ENCODE data around the gene CTBP2. TPM values are rescaled to one million over a fixed set of nuclear protein-coding genes. Genes with fewer than 3 reads are reported as not detected.

CTBP2 gene
- total and polyA plus RNA-seq, 2 of the 13 experiments (the other 11 are each of a cell fraction or from before 2014, with no cell fraction given) = 0.08 TPM; not detected in 1

DNA sequence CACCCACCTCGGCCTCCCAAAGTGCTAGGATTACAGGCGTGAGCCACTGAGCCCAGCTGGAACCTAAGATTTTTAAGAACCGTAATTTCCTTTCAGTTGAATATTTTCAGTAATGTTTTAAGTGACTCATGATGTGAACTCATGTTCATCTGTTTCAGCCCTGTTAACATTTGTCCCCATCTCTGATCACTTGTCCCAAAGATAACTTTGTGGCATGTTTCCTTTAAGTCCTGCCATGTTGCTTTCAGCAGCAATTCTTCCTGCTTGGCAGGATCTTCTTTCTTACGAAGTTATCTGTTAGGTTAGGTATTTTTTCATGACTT, 199.2 kb downstream of the CTBP2 start (continued):
- TF ChIP-seq AHDC1 (CRISPR knock-in tag; IDR thresholded peaks at IDR 0.05; ENCODE audit: borderline replicate concordance) (no peak), ZNF274 (CRISPR knock-in tag; IDR thresholded peaks at IDR 0.05) (no peak), ZNF792 (CRISPR knock-in tag; IDR thresholded peaks at IDR 0.05) (no peak), ZKSCAN8 (CRISPR knock-in tag; IDR thresholded peaks at IDR 0.05; ENCODE audit: borderline replicate concordance) (no peak), ZNF205 (CRISPR knock-in tag; IDR thresholded peaks at IDR 0.05) (no peak), AFF4 (CRISPR knock-in tag; IDR thresholded peaks at IDR 0.05) (no peak)
- TF ChIP-seq, protein P1, sequence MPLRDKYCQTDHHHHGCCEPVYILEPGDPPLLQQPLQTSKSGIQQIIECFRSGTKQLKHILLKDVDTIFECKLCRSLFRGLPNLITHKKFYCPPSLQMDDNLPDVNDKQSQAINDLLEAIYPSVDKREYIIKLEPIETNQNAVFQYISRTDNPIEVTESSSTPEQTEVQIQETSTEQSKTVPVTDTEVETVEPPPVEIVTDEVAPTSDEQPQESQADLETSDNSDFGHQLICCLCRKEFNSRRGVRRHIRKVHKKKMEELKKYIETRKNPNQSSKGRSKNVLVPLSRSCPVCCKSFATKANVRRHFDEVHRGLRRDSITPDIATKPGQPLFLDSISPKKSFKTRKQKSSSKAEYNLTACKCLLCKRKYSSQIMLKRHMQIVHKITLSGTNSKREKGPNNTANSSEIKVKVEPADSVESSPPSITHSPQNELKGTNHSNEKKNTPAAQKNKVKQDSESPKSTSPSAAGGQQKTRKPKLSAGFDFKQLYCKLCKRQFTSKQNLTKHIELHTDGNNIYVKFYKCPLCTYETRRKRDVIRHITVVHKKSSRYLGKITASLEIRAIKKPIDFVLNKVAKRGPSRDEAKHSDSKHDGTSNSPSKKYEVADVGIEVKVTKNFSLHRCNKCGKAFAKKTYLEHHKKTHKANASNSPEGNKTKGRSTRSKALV (CRISPR knock-in tag; IDR thresholded peaks at IDR 0.05) = no peak
- TF ChIP-seq, protein P2, sequence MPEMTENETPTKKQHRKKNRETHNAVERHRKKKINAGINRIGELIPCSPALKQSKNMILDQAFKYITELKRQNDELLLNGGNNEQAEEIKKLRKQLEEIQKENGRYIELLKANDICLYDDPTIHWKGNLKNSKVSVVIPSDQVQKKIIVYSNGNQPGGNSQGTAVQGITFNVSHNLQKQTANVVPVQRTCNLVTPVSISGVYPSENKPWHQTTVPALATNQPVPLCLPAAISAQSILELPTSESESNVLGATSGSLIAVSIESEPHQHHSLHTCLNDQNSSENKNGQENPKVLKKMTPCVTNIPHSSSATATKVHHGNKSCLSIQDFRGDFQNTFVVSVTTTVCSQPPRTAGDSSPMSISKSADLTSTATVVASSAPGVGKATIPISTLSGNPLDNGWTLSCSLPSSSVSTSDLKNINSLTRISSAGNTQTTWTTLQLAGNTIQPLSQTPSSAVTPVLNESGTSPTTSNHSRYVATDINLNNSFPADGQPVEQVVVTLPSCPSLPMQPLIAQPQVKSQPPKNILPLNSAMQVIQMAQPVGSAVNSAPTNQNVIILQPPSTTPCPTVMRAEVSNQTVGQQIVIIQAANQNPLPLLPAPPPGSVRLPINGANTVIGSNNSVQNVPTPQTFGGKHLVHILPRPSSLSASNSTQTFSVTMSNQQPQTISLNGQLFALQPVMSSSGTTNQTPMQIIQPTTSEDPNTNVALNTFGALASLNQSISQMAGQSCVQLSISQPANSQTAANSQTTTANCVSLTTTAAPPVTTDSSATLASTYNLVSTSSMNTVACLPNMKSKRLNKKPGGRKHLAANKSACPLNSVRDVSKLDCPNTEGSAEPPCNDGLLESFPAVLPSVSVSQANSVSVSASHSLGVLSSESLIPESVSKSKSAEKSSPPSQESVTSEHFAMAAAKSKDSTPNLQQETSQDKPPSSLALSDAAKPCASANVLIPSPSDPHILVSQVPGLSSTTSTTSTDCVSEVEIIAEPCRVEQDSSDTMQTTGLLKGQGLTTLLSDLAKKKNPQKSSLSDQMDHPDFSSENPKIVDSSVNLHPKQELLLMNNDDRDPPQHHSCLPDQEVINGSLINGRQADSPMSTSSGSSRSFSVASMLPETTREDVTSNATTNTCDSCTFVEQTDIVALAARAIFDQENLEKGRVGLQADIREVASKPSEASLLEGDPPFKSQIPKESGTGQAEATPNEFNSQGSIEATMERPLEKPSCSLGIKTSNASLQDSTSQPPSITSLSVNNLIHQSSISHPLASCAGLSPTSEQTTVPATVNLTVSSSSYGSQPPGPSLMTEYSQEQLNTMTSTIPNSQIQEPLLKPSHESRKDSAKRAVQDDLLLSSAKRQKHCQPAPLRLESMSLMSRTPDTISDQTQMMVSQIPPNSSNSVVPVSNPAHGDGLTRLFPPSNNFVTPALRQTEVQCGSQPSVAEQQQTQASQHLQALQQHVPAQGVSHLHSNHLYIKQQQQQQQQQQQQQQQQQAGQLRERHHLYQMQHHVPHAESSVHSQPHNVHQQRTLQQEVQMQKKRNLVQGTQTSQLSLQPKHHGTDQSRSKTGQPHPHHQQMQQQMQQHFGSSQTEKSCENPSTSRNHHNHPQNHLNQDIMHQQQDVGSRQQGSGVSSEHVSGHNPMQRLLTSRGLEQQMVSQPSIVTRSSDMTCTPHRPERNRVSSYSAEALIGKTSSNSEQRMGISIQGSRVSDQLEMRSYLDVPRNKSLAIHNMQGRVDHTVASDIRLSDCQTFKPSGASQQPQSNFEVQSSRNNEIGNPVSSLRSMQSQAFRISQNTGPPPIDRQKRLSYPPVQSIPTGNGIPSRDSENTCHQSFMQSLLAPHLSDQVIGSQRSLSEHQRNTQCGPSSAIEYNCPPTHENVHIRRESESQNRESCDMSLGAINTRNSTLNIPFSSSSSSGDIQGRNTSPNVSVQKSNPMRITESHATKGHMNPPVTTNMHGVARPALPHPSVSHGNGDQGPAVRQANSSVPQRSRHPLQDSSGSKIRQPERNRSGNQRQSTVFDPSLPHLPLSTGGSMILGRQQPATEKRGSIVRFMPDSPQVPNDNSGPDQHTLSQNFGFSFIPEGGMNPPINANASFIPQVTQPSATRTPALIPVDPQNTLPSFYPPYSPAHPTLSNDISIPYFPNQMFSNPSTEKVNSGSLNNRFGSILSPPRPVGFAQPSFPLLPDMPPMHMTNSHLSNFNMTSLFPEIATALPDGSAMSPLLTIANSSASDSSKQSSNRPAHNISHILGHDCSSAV (CRISPR knock-in tag; IDR thresholded peaks at IDR 0.05; ENCODE audit: borderline replicate concordance) = no peak

Measured in HepG2 (cell line).